H9 (cell line): ENCODE results near the gene SAMM50. TPM values are rescaled to one million over a fixed set of nuclear protein-coding genes. Genes with fewer than 3 reads are reported as not detected.

Experiments
- DNase-seq: peaks from one replicate; pipeline ENCODE4 v3.0.0-alpha.2; 2017
- H2AFZ ChIP-seq: one replicate; pipeline ENCODE4 v1.6.1; 2013; ENCODE audit warnings: mild to moderate bottlenecking, low read length, control low read depth, moderate library complexity
- H2AK5ac ChIP-seq: 2 replicates; pipeline ENCODE4 v1.6.1; 2013; ENCODE audit warnings: low read length, control low read depth, mixed read lengths; ENCODE audit not compliant: insufficient read length
- H2BK120ac ChIP-seq: one replicate; pipeline ENCODE4 v1.6.1; 2013; ENCODE audit warnings: low read depth, mild to moderate bottlenecking, low read length, control low read depth, inconsistent platforms; ENCODE audit not compliant: poor library complexity, severe bottlenecking
- H2BK12ac ChIP-seq: 2 replicates; pipeline ENCODE4 v1.6.1; 2013; ENCODE audit warnings: low read length, control low read depth, mixed read lengths, low read depth; ENCODE audit not compliant: insufficient read length
- H2BK15ac ChIP-seq: 2 replicates; pipeline ENCODE4 v1.6.1; 2013; ENCODE audit warnings: low read depth, low read length, control low read depth
- H2BK20ac ChIP-seq: one replicate; pipeline ENCODE4 v1.6.1; 2013; ENCODE audit warnings: low read depth, mild to moderate bottlenecking, low read length, control low read depth, inconsistent platforms; ENCODE audit not compliant: poor library complexity, severe bottlenecking
- H2BK5ac ChIP-seq: 2 replicates; pipeline ENCODE4 v1.6.1; 2013; ENCODE audit warnings: low read length, control low read depth, mixed read lengths; ENCODE audit not compliant: insufficient read length
- H3K14ac ChIP-seq: 2 replicates; pipeline ENCODE4 v1.6.1; 2013; ENCODE audit warnings: low read length, control low read depth; ENCODE audit not compliant: insufficient read depth
- H3K18ac ChIP-seq: 2 replicates; pipeline ENCODE4 v1.6.1; 2013; ENCODE audit warnings: low read depth, mild to moderate bottlenecking, mixed read lengths, low read length, control low read depth; ENCODE audit not compliant: insufficient read length
- H3K23ac ChIP-seq: 2 replicates; pipeline ENCODE4 v1.6.1; 2013; ENCODE audit warnings: low read length, control low read depth, mixed read lengths, low read depth; ENCODE audit not compliant: insufficient read length
- H3K23me2 ChIP-seq: 2 replicates; pipeline ENCODE4 v1.6.1; 2013; ENCODE audit warnings: low read depth, mild to moderate bottlenecking, mixed read lengths, low read length, control low read depth; ENCODE audit not compliant: insufficient read length, poor library complexity, severe bottlenecking
- H3K27ac ChIP-seq: 2 replicates; pipeline ENCODE4 v1.5.1; 2013; ENCODE audit warnings: low read length, control low read depth, mixed read lengths, low read depth; ENCODE audit not compliant: insufficient read length
- H3K27me3 ChIP-seq: 2 replicates; pipeline ENCODE4 v1.6.1; 2013; ENCODE audit warnings: low read length, control low read depth, inconsistent platforms; ENCODE audit not compliant: insufficient read depth
- H3K4ac ChIP-seq: 2 replicates; pipeline ENCODE4 v1.6.1; 2013; ENCODE audit warnings: low read depth, mild to moderate bottlenecking, control low read depth, inconsistent platforms, low read length, moderate library complexity
- H3K4me1 ChIP-seq: 2 replicates; pipeline ENCODE4 v1.6.1; 2013; ENCODE audit warnings: low read length, control low read depth, inconsistent platforms; ENCODE audit not compliant: insufficient read depth
- H3K4me2 ChIP-seq: 2 replicates; pipeline ENCODE4 v1.6.1; 2013; ENCODE audit warnings: low read length, control low read depth, mixed read lengths; ENCODE audit not compliant: insufficient read length, insufficient read depth
- H3K56ac ChIP-seq: 2 replicates; pipeline ENCODE4 v1.6.1; 2013; ENCODE audit warnings: low read depth, mild to moderate bottlenecking, mixed read lengths, low read length, control low read depth; ENCODE audit not compliant: insufficient read length
- H3K79me1 ChIP-seq: 2 replicates; pipeline ENCODE4 v1.6.1; 2013; ENCODE audit warnings: low read depth, mild to moderate bottlenecking, moderate library complexity, low read length, control low read depth, inconsistent platforms; ENCODE audit not compliant: insufficient read depth, poor library complexity, severe bottlenecking
- H3K79me2 ChIP-seq: 2 replicates; pipeline ENCODE4 v1.6.1; 2013; ENCODE audit warnings: low read length, control low read depth, inconsistent platforms; ENCODE audit not compliant: insufficient read depth
- H3K9ac ChIP-seq: 2 replicates; pipeline ENCODE4 v1.6.1; 2013; ENCODE audit warnings: low read length, control low read depth, mixed read lengths; ENCODE audit not compliant: insufficient read length; ENCODE audit errors: extremely low read depth
- H3K9me3 ChIP-seq: one replicate; pipeline ENCODE4 v1.6.1; 2013; ENCODE audit warnings: low read depth, low read length, inconsistent platforms; ENCODE audit not compliant: control insufficient read depth
- H3T11ph ChIP-seq: one replicate; pipeline ENCODE4 v1.6.1; 2013; ENCODE audit warnings: mild to moderate bottlenecking, low read length, control low read depth, inconsistent platforms
- H4K20me1 ChIP-seq: one replicate; pipeline ENCODE4 v1.6.1; 2013; ENCODE audit not compliant: control insufficient read depth, insufficient read length, insufficient read depth
- H4K5ac ChIP-seq: 2 replicates; pipeline ENCODE4 v1.6.1; 2013; ENCODE audit warnings: low read depth, mild to moderate bottlenecking, mixed read lengths, low read length, control low read depth; ENCODE audit not compliant: insufficient read length
- H4K8ac ChIP-seq: replicated peaks from 2 replicates; pipeline ENCODE4 v1.6.1; 2013; ENCODE audit warnings: low read length, control low read depth, mixed read lengths, low read depth; ENCODE audit not compliant: insufficient read length
- H4K91ac ChIP-seq: 2 replicates; pipeline ENCODE4 v1.6.1; 2013; ENCODE audit warnings: low read depth, mild to moderate bottlenecking, moderate library complexity, mixed read lengths, low read length, control low read depth; ENCODE audit not compliant: insufficient read length
- H3K27ac Mint-ChIP-seq, 3 experiments: 2 replicates in 2 of 3; 3 replicates in 1 of 3; pipeline ENCODE4 v1.8.0; 2020 to 2021; ENCODE audit warnings: mixed read lengths in 3 of 3, mild to moderate bottlenecking in 1 of 3, moderate library complexity in 1 of 3
- H3K27me3 Mint-ChIP-seq: 2 replicates; pipeline ENCODE4 v1.8.0; 2021; ENCODE audit warnings: low read depth, mild to moderate bottlenecking, moderate library complexity, mixed read lengths
- H3K36me3 Mint-ChIP-seq, 3 experiments: 2 replicates in 2 of 3; 3 replicates in 1 of 3; pipeline ENCODE4 v1.8.0; 2020 to 2021; ENCODE audit warnings: low read depth in 3 of 3, mixed read lengths in 3 of 3; ENCODE audit not compliant: insufficient read depth in 1 of 3
- H3K4me1 Mint-ChIP-seq, 2 experiments: 2 replicates each; pipeline ENCODE4 v1.8.0; 2020; ENCODE audit warnings: mixed read lengths in 2 of 2
- H3K4me3 Mint-ChIP-seq, 2 experiments: 2 replicates in 1 of 2; 3 replicates in 1 of 2; pipeline ENCODE4 v1.8.0; 2020 to 2021; ENCODE audit warnings: mild to moderate bottlenecking in 2 of 2, mixed read lengths in 2 of 2, moderate library complexity in 1 of 2
- H3K9me3 Mint-ChIP-seq, 2 experiments: 2 replicates in 1 of 2; 3 replicates in 1 of 2; pipeline ENCODE4 v1.8.0; 2020; ENCODE audit warnings: mild to moderate bottlenecking in 2 of 2, mixed read lengths in 2 of 2, moderate library complexity in 1 of 2
- CTCF ChIP-seq: fragments of 200-600 bp; sonication (generic); conservative IDR thresholded peaks from 3 replicates; pipeline ENCODE4 v1.8.0; 2021; ENCODE audit warnings: antibody characterized with exemption, mild to moderate bottlenecking
- WGBS: extraction: QIAGEN DNeasy Blood & Tissue Kit; methylation state at CpG from one replicate; pipeline ENCODE4 v1.1.7; 2013; ENCODE audit warnings: missing lambda C conversion rate, low lambda C conversion rate, mixed read lengths; ENCODE audit not compliant: insufficient read length; ENCODE audit errors: extremely low coverage; 5-methylcytosine and 5-hydroxymethylcytosine counted together
- total RNA-seq: library from RNA; stranded (reverse); gene quantifications from 2 replicates; pipeline ENCODE4 v1.2.1, GENCODE V29; 2021

Gene SAMM50
- total RNA-seq, 1 experiment from 2014 or later, result 57.2 TPM

- no peak overlapping the region for H2AFZ ChIP-seq
- no peak overlapping the region for H4K91ac ChIP-seq
- H3K4me3 Mint-ChIP-seq, result no peak overlapping the region
- peaks cover 4 to 8% of the 10 kb centered on the region in 2 experiments; a peak in 3 of 4 replicates for H3K4me1 Mint-ChIP-seq
- H2BK20ac ChIP-seq, result no peak overlapping the region
- H2BK5ac ChIP-seq, result no peak overlapping the region
- no peak overlapping the region for H2BK12ac ChIP-seq
- H3K27me3 Mint-ChIP-seq, result no peaks in the 10 kb centered on the region
- no peak overlapping the region for H3K9ac ChIP-seq
- no peaks in the 10 kb centered on the region for H3K9me3 ChIP-seq
- H3K79me1 ChIP-seq, result no peaks in the 10 kb centered on the region
- no peak overlapping the region for H3T11ph ChIP-seq
- H3K4ac ChIP-seq, result no peak overlapping the region
- H3K23ac ChIP-seq, result no peak overlapping the region
- H2AK5ac ChIP-seq, result no peak overlapping the region
- no peak overlapping the region for H3K18ac ChIP-seq
- no peak overlapping the region for H3K27ac ChIP-seq
- TF ChIP-seq CTCF, result no peak
- no peak overlapping the region for H3K14ac ChIP-seq
- H3K4me1 ChIP-seq, result no peaks in the 10 kb centered on the region
- H4K5ac ChIP-seq, result no peak overlapping the region
- H3K79me2 ChIP-seq, result no peaks in the 10 kb centered on the region
- no peaks in the 10 kb centered on the region for H3K27me3 ChIP-seq
- H3K27ac Mint-ChIP-seq, result no peak overlapping the region
- H4K20me1 ChIP-seq, result peaks cover 4% of the 10 kb centered on the region
- H3K9me3 Mint-ChIP-seq, result no peaks in the 10 kb centered on the region
- no peaks in the 10 kb centered on the region for H3K23me2 ChIP-seq
- H2BK15ac ChIP-seq, result no peak overlapping the region
- no peak overlapping the region for H3K4me2 ChIP-seq
- WGBS, result no CpG with 5 or more reads among the region's 9 CpGs
- no peak overlapping the region for H2BK120ac ChIP-seq
- H3K56ac ChIP-seq, result no peak overlapping the region
- no peak for DNase-seq
- H3K36me3 Mint-ChIP-seq, result peaks cover 20 to 82% (median 80%) of the 10 kb centered on the region in 3 experiments; a peak in 6 of 7 replicates
- H4K8ac ChIP-seq, result no peak overlapping the region
These were observed 39.2 kb downstream of the SAMM50 start for GRCh38 chr22:43994416-43994815.
